Activated CD4-positive, alpha-beta T cell treated with anti-CD3 and anti-CD28 coated beads for 4 hours (primary cell): ENCODE data around the gene PCDHGA10.
"Not testable (repeated sequence)": the region's sequence is repeated elsewhere in the genome, so short reads cannot be mapped to it uniquely, and the experiment has no call there.

ENCODE experiments used
- DNase-seq, 2 donors: peaks; one replicate each; pipeline ENCODE4 v3.0.0-alpha.2; 2020

Gene PCDHGA10

DNA sequence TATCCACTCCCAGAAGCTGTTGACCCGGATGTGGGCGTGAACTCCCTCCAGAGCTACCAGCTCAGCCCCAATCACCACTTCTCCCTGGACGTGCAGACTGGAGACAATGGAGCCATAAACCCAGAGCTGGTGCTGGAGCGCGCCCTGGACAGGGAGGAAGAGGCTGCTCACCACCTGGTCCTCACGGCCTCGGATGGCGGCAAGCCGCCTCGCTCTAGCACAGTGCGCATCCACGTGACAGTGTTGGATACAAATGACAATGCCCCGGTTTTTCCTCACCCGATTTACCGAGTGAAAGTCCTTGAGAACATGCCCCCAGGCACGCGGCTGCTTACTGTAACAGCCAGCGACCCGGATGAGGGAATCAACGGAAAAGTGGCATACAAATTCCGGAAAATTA, 19.5 kb upstream of the PCDHGA10 start:
- DNase-seq: no peak

DNA sequence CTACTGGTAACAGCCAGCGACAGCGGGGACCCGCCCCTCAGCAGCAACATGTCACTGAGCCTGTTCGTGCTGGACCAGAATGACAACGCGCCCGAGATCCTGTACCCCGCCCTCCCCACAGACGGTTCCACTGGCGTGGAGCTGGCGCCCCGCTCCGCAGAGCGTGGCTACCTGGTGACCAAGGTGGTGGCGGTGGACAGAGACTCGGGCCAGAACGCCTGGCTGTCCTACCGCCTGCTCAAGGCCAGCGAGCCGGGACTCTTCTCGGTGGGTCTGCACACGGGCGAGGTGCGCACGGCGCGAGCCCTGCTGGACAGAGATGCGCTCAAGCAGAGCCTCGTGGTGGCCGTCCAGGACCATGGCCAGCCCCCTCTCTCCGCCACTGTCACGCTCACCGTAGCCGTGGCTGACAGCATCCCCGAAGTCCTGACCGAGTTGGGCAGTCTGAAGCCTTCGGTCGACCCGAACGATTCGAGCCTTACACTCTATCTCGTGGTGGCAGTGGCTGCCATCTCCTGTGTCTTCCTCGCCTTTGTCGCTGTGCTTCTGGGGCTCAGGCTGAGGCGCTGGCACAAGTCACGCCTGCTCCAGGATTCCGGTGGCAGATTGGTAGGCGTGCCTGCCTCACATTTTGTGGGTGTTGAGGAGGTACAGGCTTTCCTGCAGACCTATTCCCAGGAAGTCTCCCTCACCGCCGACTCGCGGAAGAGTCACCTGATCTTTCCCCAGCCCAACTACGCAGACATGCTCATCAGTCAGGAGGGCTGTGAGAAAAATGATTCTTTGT, 18.2 kb upstream of the PCDHGA10 start:
- DNase-seq: not testable (repeated sequence)

DNA sequence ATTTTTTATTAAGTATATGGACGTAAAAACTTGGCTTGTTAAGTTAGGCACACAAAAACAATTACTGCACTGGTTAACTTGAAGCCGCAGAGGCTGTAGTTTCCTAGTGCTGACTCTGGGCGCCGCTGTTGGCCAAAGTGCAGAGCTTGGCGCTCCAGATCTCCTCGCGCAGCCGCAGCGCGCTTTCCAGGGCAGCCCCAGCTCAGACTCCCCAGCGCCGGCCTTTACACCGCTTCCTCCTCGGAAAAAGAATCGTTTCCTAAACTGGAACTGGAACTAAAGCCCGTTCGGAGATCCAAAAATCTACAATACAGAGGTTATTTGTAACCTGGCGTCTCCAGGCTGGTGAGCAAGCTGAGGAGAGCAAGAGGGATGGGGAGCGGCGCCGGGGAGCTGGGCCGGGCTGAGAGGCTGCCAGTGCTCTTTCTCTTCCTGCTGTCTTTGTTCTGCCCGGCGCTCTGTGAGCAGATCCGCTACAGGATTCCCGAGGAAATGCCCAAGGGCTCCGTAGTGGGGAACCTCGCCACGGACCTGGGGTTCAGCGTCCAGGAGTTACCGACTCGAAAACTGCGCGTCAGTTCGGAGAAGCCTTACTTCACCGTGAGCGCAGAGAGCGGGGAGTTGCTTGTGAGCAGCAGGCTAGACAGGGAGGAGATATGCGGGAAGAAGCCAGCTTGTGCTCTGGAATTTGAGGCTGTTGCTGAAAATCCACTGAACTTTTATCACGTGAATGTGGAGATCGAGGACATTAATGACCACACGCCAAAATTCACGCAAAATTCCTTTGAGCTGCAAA, 14.8 kb upstream of the PCDHGA10 start, which contains the start of gene PCDHGB5:
Gene PCDHGB5, plus strand, starts transcription at position 192 of the 796 bp plus-strand sequence. Its CDS starts 181 bp downstream, at position 373.
- DNase-seq: not testable (repeated sequence)

DNA sequence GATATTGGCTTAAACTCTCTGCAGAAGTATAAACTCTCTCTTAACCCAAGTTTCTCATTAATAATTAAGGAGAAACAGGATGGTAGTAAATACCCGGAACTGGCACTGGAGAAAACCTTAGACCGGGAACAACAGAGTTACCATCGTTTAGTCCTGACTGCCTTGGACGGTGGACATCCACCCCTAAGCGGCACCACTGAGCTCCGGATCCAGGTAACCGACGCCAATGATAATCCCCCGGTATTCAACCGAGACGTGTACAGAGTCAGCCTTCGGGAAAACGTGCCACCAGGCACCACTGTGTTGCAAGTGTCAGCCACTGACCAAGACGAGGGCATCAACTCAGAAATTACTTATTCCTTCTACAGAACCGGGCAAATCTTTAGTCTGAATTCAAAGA, 14.2 kb upstream of the PCDHGA10 start:
- no peak for DNase-seq

DNA sequence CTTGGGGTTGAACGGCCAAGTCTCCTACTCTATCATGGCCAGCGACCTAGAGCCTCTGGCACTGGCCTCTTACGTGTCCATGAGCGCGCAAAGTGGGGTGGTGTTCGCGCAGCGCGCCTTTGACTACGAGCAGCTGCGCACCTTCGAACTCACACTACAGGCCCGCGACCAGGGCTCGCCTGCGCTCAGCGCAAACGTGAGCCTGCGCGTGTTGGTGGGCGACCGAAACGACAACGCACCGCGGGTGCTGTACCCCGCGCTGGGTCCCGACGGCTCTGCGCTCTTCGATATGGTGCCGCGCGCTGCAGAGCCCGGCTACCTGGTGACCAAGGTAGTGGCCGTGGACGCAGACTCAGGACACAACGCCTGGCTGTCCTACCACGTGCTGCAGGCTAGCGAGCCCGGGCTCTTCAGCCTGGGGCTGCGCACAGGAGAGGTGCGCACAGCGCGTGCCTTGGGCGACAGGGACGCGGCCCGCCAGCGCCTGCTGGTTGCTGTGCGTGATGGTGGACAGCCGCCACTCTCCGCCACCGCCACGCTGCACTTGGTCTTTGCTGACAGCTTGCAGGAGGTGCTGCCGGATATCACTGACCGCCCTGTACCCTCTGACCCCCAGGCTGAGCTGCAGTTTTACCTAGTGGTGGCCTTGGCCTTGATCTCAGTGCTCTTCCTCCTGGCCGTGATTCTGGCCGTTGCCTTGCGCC, 13.1 kb upstream of the PCDHGA10 start:
- no peak for DNase-seq

DNA sequence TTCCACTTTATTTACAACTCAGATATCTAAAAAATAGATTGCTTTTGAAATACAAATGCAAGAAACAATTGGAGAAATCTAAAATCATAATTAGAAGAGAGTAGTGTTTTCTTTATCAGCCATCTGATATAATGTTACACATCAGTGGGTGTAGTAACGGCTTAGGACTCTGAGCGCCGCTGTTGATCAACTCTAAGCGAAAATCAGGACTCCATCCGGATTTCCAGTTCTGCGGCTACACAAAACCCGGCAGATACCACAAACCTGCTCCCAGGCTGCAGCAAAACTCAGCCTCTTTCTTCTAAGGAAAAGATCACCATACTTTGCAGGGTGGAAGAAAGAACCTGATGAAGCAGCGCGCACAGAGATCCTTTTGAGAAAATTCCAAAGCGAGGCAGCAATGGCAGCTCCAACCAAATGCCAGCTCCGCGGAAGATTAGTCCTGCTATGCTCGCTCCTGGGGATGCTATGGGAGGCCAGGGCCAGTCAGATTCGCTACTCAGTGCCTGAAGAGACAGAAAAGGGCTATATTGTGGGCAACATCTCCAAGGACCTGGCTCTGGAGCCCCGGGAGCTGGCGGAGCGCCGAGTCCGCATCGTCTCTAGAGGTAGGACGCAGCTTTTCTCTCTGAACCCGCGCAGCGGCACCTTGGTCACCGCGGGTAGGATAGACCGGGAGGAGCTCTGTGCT, 10.1 kb upstream of the PCDHGA10 start, which contains the start of gene PCDHGA9:
Gene PCDHGA9, plus strand, starts transcription at position 226 of the 691 bp plus-strand sequence. Its CDS starts 175 bp downstream, at position 401.
- no peak for DNase-seq

DNA sequence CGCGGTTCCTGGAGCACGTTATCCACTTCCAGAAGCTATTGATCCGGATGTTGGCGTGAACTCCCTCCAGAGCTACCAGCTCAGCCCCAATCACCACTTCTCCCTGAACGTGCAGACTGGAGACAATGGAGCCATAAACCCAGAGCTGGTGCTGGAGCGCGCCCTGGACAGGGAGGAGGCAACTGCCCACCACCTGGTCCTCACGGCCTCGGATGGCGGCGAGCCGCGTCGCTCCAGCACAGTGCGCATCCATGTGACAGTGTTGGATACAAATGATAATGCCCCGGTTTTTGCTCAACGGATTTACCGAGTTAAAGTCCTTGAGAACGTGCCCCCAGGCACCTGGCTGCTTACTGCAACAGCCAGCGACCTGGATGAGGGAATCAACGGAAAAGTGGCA, 9.4 kb upstream of the PCDHGA10 start:
- DNase-seq: no peak

DNA sequence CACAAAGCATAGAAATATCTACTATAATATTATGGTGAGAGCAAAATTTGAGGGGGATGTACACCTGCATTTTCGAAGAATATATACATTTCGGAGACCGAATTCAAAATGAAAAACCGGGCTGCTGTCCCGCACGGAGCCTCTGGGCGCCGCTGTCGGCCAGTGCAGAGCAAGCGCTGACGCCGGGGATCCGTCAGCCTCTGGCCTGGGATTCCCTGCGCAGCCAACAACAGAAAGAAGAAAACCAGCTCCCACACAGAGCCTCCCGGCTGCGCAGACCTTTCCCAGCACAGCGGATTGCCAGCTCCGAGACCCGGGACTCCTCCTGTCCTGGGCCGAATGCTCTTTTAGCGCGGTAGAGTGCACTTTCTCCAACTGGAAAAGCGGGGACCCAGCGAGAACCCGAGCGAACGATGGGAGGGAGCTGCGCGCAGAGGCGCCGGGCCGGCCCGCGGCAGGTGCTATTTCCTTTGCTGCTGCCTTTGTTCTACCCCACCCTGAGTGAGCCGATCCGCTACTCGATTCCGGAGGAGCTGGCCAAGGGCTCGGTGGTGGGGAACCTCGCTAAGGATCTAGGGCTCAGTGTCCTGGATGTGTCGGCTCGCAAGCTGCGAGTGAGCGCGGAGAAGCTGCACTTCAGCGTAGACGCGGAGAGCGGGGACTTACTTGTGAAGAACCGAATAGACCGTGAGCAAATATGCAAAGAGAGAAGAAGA, 4.8 kb upstream of the PCDHGA10 start, which contains the start of gene PCDHGB6:
Gene PCDHGB6, plus strand, starts transcription at position 232 of the 716 bp plus-strand sequence. Its CDS starts 182 bp downstream, at position 414.
- not testable (repeated sequence) for DNase-seq

DNA sequence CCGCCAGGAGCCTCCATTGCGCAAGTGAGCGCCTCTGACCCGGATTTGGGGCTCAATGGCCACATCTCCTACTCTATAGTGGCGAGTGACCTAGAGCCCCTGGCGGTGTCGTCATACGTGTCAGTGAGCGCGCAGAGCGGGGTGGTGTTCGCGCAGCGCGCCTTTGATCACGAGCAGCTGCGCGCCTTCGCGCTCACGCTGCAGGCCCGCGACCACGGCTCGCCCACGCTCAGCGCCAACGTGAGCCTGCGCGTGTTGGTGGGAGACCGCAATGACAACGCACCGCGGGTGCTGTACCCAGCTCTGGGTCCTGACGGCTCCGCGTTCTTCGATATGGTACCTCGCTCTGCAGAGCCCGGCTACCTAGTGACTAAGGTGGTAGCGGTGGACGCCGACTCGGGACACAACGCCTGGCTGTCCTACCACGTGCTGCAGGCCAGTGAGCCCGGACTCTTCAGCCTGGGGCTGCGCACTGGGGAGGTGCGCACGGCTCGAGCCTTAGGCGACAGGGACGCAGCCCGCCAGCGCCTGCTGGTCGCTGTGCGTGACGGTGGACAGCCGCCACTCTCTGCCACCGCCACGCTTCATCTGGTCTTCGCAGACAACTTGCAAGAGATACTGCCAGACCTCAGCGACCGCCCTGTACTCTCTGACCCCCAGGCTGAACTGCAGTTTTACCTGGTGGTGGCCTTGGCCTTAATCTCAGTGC, 3.0 kb upstream of the PCDHGA10 start:
- DNase-seq: no peak

DNA sequence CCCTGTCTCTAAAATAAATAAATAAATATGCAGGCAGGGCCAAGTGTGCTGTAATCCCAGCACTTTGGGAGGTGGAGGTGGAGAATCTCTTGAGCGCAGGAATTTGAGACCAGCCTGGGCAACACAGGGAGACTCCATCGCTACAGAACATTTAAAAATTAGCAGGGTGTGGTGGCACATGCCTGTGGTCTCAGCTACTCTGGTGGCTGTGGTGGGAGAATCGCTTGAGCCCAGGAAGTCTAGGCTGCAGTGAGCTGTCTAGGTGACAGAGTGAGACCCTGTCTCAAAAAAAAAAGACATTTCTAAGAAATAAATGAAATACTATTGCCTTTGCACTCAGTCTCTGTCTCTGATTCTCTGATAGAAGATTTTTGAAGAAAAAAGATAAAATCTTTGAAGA, 1.2 kb upstream of the PCDHGA10 start:
- no peak for DNase-seq

DNA sequence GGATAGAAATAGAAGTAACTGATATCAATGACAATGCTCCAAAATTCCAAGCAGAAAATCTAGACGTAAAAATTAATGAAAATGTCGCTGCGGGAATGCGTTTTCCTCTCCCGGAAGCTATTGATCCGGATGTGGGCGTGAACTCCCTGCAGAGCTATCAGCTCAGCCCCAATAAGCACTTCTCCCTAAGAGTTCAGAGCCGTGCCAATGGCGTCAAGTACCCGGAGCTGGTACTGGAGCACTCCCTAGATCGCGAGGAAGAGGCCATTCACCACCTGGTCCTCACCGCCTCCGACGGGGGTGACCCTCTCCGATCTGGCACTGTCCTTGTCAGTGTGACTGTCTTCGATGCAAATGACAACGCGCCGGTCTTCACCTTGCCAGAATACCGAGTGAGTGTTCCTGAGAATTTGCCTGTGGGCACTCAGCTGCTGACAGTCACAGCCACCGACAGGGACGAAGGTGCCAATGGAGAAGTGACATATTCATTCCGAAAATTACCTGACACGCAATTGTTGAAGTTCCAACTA, 818 bp downstream of the PCDHGA10 start:
- DNase-seq: no peak

DNA sequence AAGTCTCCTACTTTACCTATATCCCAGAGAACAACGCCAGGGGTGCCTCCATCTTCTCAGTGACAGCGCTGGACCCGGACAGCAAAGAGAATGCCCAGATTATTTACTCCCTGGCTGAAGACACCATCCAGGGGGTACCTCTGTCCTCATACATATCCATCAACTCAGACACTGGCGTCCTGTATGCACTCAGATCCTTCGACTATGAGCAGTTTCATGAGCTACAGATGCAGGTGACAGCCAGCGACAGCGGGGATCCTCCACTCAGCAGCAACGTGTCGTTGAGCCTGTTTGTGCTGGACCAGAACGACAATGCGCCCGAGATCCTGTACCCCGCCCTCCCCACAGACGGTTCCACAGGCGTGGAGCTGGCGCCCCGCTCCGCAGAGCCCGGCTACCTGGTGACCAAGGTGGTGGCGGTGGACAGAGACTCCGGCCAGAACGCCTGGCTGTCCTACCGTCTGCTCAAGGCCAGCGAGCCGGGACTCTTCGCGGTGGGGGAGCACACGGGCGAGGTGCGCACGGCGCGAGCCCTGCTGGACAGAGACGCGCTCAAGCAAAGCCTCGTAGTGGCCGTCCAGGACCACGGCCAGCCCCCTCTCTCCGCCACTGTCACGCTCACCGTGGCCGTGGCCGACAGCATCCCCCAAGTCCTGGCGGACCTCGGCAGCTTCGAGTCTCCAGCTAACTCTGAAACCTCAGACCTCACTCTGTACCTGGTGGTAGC, 1.9 kb downstream of the PCDHGA10 start:
- DNase-seq: not testable (repeated sequence)

DNA sequence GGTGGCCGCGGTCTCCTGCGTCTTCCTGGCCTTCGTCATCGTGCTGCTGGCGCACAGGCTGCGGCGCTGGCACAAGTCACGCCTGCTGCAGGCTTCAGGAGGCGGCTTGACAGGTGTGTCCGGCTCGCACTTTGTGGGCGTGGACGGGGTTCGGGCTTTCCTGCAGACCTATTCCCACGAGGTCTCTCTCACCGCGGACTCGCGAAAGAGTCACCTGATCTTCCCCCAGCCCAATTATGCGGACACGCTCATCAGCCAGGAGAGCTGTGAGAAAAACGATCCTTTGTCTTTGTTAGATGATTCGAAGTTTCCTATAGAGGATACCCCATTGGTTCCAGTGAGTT, 2.5 kb downstream of the PCDHGA10 start:
- not testable (repeated sequence) for DNase-seq

DNA sequence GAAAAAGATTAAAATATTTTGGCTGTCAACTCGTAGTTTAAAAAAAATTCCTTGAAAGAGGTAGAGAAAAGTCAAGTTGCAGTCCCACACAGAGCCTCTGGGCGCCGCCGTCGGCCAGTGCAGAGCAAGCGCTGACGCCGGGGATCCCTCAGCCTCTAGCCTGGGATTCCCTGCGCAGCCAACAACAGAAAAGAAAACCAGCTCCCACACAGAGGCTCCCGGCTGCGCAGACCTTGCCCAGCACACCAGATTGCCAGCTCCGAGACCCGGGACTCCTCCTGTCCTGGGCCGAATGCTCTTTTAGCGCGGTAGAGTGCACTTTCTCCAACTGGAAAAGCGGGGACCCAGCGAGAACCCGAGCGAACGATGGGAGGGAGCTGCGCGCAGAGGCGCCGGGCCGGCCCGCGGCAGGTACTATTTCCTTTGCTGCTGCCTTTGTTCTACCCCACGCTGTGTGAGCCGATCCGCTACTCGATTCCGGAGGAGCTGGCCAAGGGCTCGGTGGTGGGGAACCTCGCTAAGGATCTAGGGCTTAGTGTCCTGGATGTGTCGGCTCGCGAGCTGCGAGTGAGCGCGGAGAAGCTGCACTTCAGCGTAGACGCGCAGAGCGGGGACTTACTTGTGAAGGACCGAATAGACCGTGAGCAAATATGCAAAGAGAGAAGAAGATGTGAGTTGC, 4.8 kb downstream of the PCDHGA10 start, which contains the start of gene PCDHGB7:
Gene PCDHGB7, plus strand, starts transcription at position 184 of the 679 bp plus-strand sequence. Its CDS starts 183 bp downstream, at position 367.
- not testable (repeated sequence) for DNase-seq

DNA sequence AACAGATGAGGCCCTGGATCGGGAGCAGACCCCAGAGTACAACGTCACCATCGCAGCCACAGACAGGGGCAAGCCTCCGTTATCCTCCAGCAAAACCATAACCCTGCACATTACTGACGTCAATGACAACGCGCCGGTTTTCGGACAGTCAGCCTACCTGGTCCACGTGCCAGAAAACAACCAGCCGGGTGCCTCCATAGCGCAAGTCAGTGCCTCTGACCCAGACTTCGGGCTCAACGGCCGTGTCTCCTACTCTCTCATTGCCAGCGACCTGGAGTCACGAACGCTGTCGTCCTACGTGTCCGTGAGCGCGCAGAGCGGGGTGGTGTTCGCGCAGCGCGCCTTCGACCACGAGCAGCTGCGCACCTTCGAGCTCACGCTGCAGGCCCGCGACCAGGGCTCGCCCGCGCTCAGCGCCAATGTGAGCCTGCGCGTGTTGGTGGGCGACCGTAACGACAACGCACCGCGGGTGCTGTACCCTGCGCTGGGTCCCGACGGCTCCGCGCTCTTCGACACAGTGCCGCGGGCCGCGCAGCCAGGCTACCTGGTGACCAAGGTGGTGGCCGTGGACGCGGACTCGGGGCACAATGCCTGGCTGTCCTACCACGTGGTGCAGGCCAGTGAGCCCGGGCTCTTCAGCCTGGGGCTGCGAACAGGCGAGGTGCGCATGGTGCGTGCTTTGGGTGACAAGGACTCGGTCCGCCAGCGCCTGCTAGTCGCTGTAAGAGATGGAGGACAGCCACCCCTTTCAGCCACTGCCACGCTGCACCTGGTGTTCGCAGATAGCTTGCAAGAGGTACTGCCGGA, 6.5 kb downstream of the PCDHGA10 start:
- DNase-seq: no peak

DNA sequence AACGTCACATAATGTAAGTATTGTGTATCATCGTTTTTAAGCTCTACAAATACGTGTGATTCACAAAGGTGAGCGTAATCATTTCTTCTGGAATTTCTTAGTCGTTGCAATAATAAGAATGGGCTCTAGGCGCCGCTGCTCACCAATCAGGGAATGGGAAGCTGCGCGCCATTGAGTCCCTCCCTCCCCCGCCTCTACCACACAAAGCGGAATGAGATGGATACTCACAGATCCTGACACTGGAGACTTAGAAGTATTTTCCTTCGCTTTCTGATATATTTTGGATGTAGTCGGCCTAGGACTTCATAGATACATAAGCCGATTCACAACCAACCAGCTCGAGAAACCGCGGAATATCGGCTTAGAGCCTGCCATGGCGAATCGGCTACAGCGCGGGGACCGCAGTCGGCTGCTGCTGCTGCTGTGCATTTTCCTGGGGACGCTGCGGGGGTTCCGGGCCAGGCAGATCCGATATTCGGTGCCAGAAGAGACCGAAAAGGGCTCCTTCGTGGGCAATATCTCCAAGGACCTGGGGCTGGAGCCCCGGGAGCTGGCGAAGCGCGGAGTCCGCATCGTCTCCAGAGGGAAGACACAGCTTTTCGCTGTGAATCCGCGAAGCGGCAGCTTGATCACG, 8.2 kb downstream of the PCDHGA10 start, which contains the start of gene PCDHGA11:
Gene PCDHGA11, plus strand, starts transcription at position 197 of the 634 bp plus-strand sequence. Its CDS starts 177 bp downstream, at position 374.
- peak in 1 of 2 donors; percentile 24 for DNase-seq

DNA sequence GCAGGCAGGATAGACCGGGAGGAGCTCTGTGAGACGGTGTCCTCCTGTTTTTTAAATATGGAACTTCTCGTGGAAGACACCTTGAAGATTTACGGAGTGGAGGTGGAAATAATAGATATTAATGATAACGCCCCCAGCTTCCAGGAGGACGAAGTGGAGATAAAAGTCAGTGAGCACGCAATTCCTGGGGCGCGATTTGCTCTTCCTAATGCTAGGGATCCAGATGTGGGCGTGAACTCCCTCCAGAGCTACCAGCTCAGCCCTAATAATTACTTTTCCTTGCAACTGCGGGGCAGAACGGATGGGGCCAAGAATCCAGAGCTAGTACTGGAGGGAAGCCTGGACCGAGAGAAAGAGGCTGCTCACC, 8.7 kb downstream of the PCDHGA10 start:
- DNase-seq: no peak

DNA sequence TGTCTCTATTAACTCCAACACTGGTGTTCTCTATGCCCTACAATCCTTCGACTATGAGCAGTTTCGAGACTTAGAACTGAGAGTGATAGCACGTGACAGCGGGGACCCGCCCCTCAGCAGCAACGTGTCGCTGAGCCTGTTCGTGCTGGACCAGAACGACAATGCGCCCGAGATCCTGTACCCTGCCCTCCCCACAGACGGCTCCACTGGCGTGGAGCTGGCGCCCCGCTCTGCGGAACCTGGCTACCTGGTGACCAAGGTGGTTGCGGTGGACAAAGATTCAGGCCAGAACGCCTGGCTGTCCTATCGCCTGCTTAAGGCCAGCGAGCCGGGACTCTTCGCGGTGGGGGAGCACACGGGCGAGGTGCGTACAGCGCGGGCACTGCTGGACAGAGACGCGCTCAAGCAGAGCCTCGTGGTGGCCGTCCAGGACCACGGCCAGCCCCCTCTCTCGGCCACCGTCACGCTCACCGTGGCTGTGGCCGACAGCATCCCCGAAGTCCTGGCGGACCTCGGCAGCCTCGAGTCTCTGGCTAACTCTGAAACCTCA, 10.0 kb downstream of the PCDHGA10 start:
- no peak for DNase-seq
